ENCODE data around the gene SLC37A1.

DNA sequence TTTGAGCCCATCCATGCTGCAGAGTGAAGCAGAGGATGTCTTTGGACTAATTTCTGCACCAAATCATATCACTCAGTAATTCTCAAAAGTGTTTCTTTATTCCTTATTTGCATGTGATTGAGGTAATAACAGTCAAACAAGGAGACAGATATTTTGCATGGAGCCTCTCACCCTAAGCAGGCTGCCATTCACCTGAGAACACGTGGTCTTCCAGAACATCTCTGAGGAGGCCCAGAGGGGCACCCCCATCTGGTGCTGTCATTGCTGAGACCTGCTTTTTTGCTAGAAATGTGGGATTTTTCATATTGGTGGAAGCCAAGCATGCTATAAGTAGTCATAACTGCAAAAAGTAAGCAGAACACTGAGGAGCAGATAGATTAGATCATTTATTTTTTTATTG is 7.7 kb downstream of the SLC37A1 start:
- no peak for TF ChIP-seq ZNF76 (tag by site-specific recombination; IDR thresholded peaks at IDR 0.05; ENCODE audit: borderline replicate concordance, low read depth)
- TF ChIP-seq, protein P1, sequence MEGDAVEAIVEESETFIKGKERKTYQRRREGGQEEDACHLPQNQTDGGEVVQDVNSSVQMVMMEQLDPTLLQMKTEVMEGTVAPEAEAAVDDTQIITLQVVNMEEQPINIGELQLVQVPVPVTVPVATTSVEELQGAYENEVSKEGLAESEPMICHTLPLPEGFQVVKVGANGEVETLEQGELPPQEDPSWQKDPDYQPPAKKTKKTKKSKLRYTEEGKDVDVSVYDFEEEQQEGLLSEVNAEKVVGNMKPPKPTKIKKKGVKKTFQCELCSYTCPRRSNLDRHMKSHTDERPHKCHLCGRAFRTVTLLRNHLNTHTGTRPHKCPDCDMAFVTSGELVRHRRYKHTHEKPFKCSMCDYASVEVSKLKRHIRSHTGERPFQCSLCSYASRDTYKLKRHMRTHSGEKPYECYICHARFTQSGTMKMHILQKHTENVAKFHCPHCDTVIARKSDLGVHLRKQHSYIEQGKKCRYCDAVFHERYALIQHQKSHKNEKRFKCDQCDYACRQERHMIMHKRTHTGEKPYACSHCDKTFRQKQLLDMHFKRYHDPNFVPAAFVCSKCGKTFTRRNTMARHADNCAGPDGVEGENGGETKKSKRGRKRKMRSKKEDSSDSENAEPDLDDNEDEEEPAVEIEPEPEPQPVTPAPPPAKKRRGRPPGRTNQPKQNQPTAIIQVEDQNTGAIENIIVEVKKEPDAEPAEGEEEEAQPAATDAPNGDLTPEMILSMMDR (tag by site-specific recombination; IDR thresholded peaks at IDR 0.05) = no peak
